Smooth muscle cell (in vitro differentiated cells): ENCODE measurements around the gene ZSWIM8. TPM values are rescaled to one million over a fixed set of nuclear protein-coding genes. Genes with fewer than 3 reads are reported as not detected.

Experiments used
- DNase-seq: peaks from one replicate; lab custom pipeline; 2025; ENCODE audit not compliant: unreplicated experiment; lab: John Stamatoyannopoulos, UW
- H2AFZ ChIP-seq: fragments of 200-600 bp; sonication (generic); 2 replicates; pipeline ENCODE4 v1.6.0; 2016; ENCODE audit warnings: antibody characterized with exemption, low read depth, mild to moderate bottlenecking
- H3F3A ChIP-seq: fragments of 200-600 bp; sonication (generic); 2 replicates; pipeline ENCODE4 v1.6.0; 2017; ENCODE audit warnings: antibody characterized with exemption, low read depth
- H3K27ac ChIP-seq: fragments of 200-600 bp; sonication (generic); 2 replicates; pipeline ENCODE4 v1.5.1; 2016; ENCODE audit warnings: low read depth, mild to moderate bottlenecking
- H3K27me3 ChIP-seq: fragments of 200-600 bp; sonication (generic); 2 replicates; pipeline ENCODE4 v1.6.1; 2016; ENCODE audit warnings: low read depth, mild to moderate bottlenecking
- H3K36me3 ChIP-seq: fragments of 200-600 bp; sonication (generic); 2 replicates; pipeline ENCODE4 v1.5.1; 2016; ENCODE audit warnings: low read depth
- H3K4me1 ChIP-seq: fragments of 200-600 bp; sonication (generic); 2 replicates; pipeline ENCODE4 v1.5.1; 2016; ENCODE audit warnings: low read depth
- H3K4me2 ChIP-seq: fragments of 200-600 bp; sonication (generic); 2 replicates; pipeline ENCODE4 v1.6.0; 2016; ENCODE audit warnings: mild to moderate bottlenecking
- H3K4me3 ChIP-seq: fragments of 200-600 bp; sonication (generic); 2 replicates; pipeline ENCODE4 v1.5.1; 2016; ENCODE audit warnings: mild to moderate bottlenecking
- H3K79me2 ChIP-seq: fragments of 200-600 bp; sonication (generic); 2 replicates; pipeline ENCODE4 v1.6.0; 2016; ENCODE audit warnings: low read depth, mild to moderate bottlenecking
- H3K9ac ChIP-seq: fragments of 200-600 bp; sonication (generic); 2 replicates; pipeline ENCODE4 v1.6.0; 2016; ENCODE audit warnings: low read depth
- H3K9me3 ChIP-seq: fragments of 200-600 bp; sonication (generic); replicated peaks from 2 replicates; pipeline ENCODE4 v1.5.1; 2016; ENCODE audit warnings: low read depth
- H4K20me1 ChIP-seq: fragments of 200-600 bp; sonication (generic); 2 replicates; pipeline ENCODE4 v1.6.0; 2016; ENCODE audit warnings: low read depth
- WGBS: methylation state at CpG from one replicate; pipeline ENCODE4 v1.1.7; 2016; ENCODE audit warnings: low lambda C conversion rate; 5-methylcytosine and 5-hydroxymethylcytosine counted together
- polyA plus RNA-seq: library from polyadenylated mRNA; unstranded; fragments of >200 nt; fragmentation: Nextera tagmentation; extraction: Ambion mirVana; gene quantifications from 2 replicates; pipeline ENCODE4 v1.2.1, GENCODE V29; 2016
- total RNA-seq: library from RNA; depleted of rRNA; stranded (reverse); fragments of >200 nt; gene quantifications from 2 replicates; pipeline ENCODE4 v1.2.3, GENCODE V29; 2014
- TF ChIP-seq, protein P1 (sequence below): fragments of 200-600 bp; sonication (generic); IDR thresholded peaks from 2 replicates; pipeline ENCODE4 v1.5.1; 2017; ENCODE audit warnings: borderline replicate concordance, mild to moderate bottlenecking, antibody characterized with exemption; ENCODE audit not compliant: insufficient read depth, poor library complexity, severe bottlenecking

ZSWIM8 gene
- total and polyA plus RNA-seq, 2 experiments from 2014 or later, result 48.3 to 83.9 TPM

DNA sequence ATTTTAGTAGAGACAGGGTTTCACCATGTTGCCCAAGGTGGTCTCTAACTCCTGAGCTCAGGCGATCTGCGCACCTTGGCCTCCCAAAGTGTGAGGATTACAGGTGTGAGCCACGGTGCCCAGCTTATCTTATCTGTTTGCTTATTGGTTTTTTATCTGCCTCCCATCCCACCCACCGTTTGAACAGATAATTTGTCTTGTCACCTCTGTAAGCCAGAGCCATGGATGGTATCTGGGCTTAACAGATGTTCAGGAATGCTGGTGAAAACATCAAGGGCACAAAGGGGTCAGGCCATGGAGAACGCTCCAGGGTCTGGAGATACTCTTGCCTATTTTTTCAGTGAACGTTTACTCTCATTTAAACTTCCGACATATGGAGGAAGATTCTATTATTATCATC lies 38.0 kb downstream of the ZSWIM8 start:
- Histone ChIP-seq H3K36me3 (no peaks in the 10 kb centered on the region), H3K9ac (no peak overlapping the region), H3K27me3 (no peaks in the 10 kb centered on the region), H3K79me2 (no peaks in the 10 kb centered on the region), H4K20me1 (no peaks in the 10 kb centered on the region), H3K9me3 (no peaks in the 10 kb centered on the region), H3K4me1 (no peaks in the 10 kb centered on the region), H3K4me3 (no peak overlapping the region), H2AFZ (no peak overlapping the region), H3F3A (no peaks in the 10 kb centered on the region), H3K4me2 (no peak overlapping the region), H3K27ac (no peak overlapping the region)
- no peak for DNase-seq
- WGBS, result 91% methylated on average over 7 of the region's 7 CpGs
- TF ChIP-seq, protein P1, sequence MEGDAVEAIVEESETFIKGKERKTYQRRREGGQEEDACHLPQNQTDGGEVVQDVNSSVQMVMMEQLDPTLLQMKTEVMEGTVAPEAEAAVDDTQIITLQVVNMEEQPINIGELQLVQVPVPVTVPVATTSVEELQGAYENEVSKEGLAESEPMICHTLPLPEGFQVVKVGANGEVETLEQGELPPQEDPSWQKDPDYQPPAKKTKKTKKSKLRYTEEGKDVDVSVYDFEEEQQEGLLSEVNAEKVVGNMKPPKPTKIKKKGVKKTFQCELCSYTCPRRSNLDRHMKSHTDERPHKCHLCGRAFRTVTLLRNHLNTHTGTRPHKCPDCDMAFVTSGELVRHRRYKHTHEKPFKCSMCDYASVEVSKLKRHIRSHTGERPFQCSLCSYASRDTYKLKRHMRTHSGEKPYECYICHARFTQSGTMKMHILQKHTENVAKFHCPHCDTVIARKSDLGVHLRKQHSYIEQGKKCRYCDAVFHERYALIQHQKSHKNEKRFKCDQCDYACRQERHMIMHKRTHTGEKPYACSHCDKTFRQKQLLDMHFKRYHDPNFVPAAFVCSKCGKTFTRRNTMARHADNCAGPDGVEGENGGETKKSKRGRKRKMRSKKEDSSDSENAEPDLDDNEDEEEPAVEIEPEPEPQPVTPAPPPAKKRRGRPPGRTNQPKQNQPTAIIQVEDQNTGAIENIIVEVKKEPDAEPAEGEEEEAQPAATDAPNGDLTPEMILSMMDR, result no peak

DNA sequence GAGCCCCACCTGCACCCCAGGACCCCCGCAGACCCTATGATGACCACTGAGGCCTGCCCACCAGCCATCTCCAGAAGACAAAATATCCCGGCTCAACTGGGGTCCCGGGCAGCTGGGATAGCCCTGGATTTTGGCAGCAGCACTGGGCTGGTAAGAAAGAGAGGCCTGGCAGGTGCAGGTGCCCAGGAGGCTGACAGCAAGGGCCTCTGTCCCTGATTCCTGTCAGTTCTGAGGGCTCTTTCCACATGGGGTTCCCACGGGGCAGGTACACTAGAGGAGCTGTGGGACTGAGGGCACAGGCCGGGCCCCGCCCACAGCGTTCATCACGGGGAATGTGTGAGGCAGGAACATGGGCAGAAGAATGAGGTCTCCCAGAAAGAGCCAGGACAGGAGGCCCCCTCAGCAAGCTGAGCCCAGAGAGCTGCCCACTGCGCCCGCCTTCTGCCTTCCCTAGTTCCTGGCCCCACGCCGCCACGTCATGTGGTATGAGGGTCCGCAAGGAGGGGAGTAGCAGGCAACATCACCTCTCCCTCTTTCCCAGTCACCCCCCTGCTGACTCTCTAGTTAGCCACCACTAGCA lies 38.8 kb downstream of the ZSWIM8 start:
- Histone ChIP-seq H4K20me1 (no peaks in the 10 kb centered on the region), H3K9me3 (no peaks in the 10 kb centered on the region), H3F3A (no peaks in the 10 kb centered on the region), H3K4me3 (no peak overlapping the region), H3K9ac (no peak overlapping the region), H3K36me3 (no peaks in the 10 kb centered on the region), H2AFZ (no peak overlapping the region), H3K4me2 (no peak overlapping the region), H3K27me3 (no peaks in the 10 kb centered on the region), H3K79me2 (no peaks in the 10 kb centered on the region), H3K4me1 (no peaks in the 10 kb centered on the region), H3K27ac (no peak overlapping the region)
- TF ChIP-seq, protein P1, result no peak
- no peak for DNase-seq
- WGBS, result 100% methylated on average over 9 of the region's 14 CpGs

DNA sequence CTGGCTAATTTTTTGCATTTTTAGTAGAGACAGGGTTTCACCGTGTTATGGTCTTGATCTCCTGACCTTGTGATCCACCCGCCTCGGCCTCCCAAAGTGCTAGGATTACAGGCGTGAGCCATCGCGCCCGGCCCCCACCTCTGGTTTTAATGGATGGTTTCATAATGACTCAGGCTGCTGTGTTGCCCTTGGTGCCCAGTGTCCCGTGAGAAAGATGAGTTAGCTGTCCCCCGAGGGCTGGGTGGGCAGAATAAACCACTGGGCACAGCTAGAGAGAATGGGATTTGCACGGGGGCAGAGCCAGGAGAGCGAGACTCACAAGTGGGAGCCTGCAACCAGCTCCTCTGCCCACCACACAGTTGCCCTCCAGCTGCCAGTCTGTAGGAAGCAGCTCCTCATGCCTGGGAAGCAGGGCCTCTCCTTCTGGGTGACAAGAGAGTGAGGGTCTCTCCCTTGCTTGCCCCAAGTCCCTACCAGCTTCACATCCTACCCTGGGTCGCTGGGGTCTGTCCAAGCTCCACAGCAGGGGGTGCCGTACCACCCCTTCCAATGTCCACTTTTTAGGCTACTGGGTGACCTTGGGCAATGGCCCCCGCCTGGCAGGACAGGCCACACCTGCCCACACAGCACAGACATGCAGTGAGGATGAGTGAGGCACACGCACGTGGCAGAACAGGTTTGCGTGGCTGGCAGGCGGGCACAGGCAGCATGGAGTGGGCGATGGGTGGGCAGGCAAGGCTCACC lies 42.1 kb downstream of the ZSWIM8 start:
- Histone ChIP-seq H3K27ac (no peak overlapping the region), H3K4me3 (no peak overlapping the region), H3K27me3 (no peaks in the 10 kb centered on the region), H3K79me2 (no peaks in the 10 kb centered on the region), H4K20me1 (no peaks in the 10 kb centered on the region), H3K9ac (no peak overlapping the region), H3K4me1 (no peaks in the 10 kb centered on the region), H3K4me2 (no peak overlapping the region), H3K36me3 (no peaks in the 10 kb centered on the region), H2AFZ (no peak overlapping the region), H3K9me3 (no peaks in the 10 kb centered on the region), H3F3A (no peaks in the 10 kb centered on the region)
- WGBS, result 88% methylated on average over 19 of the region's 19 CpGs
- DNase-seq, result no peak
- TF ChIP-seq, protein P1, result no peak
